ENCODE results near the gene ZSCAN23.

ZSCAN23 gene

GRCh38 chr6:28399350-28400121, 43.8 kb downstream of the ZSCAN23 start, which contains the start of gene ZSCAN12 (continued):
- TF ChIP-seq ZFP69B (tag by site-specific recombination; IDR thresholded peaks at IDR 0.05) = peak; percentile 73
- peak; percentile 67; the same call in 1 of the 2 replicates for TF ChIP-seq ZNF558 (tag by site-specific recombination; IDR thresholded peaks at IDR 0.05)
- TF ChIP-seq KLF17 (tag by site-specific recombination; IDR thresholded peaks at IDR 0.05) = peak; percentile 91
- no peak for TF ChIP-seq ZNF645 (tag by site-specific recombination; IDR thresholded peaks at IDR 0.05)
- no peak; the same call in 1 of the 2 replicates for TF ChIP-seq YY2 (tag by site-specific recombination; IDR thresholded peaks at IDR 0.05)
- no peak for TF ChIP-seq ZNF510 (tag by site-specific recombination; IDR thresholded peaks at IDR 0.05; ENCODE audit: insufficient replicate concordance)
- no peak for TF ChIP-seq HOXA7 (CRISPR knock-in tag; IDR thresholded peaks at IDR 0.05; ENCODE audit: borderline replicate concordance)
- TF ChIP-seq ZSCAN23 (tag by site-specific recombination; IDR thresholded peaks at IDR 0.05) = peak; percentile 68; the same call in 1 of the 2 replicates
- TF ChIP-seq ZSCAN4 (tag by site-specific recombination; IDR thresholded peaks at IDR 0.05) = peak; percentile 30; the same call in 1 of the 2 replicates
- no peak for TF ChIP-seq ZNF302 (tag by site-specific recombination; IDR thresholded peaks at IDR 0.05; ENCODE audit: low read depth)
- TF ChIP-seq ZNF239 (tag by site-specific recombination; IDR thresholded peaks at IDR 0.05) = no peak
- peak; percentile 98 for TF ChIP-seq ZNF639 (tag by site-specific recombination; IDR thresholded peaks at IDR 0.05)
- no peak for TF ChIP-seq ZNF274 (IDR thresholded peaks at IDR 0.05; ENCODE audit: low read length)
- TF ChIP-seq ZNF274 (tag by site-specific recombination; IDR thresholded peaks at IDR 0.05; ENCODE audit: borderline replicate concordance) = no peak
- TF ChIP-seq ZXDB (tag by site-specific recombination; IDR thresholded peaks at IDR 0.05) = peak; percentile 88
- TF ChIP-seq ZNF211 (tag by site-specific recombination; IDR thresholded peaks at IDR 0.05; ENCODE audit: low read depth) = no peak
- TF ChIP-seq ZBTB49 (tag by site-specific recombination; IDR thresholded peaks at IDR 0.05; ENCODE audit: low read depth) = no peak
- peak; percentile 46; the same call in 1 of the 2 replicates for TF ChIP-seq BCL11A (tag by site-specific recombination; IDR thresholded peaks at IDR 0.05; ENCODE audit: low read depth)
- peak; percentile 74 for TF ChIP-seq ZNF394 (tag by site-specific recombination; IDR thresholded peaks at IDR 0.05; ENCODE audit: borderline replicate concordance)
- peak; percentile 79; the same call in 1 of the 2 replicates for TF ChIP-seq INSM2 (tag by site-specific recombination; IDR thresholded peaks at IDR 0.05)
- no peak for TF ChIP-seq ZNF624 (tag by site-specific recombination; IDR thresholded peaks at IDR 0.05)
- TF ChIP-seq ZBTB8A (tag by site-specific recombination; IDR thresholded peaks at IDR 0.05) = peak; percentile 85
- TF ChIP-seq GLIS2 (tag by site-specific recombination; IDR thresholded peaks at IDR 0.05) = peak; percentile 98
- no peak for TF ChIP-seq GLI2 (tag by site-specific recombination; IDR thresholded peaks at IDR 0.05; ENCODE audit: borderline replicate concordance, low read depth)
- TF ChIP-seq ZNF157 (tag by site-specific recombination; IDR thresholded peaks at IDR 0.05) = no peak
- no peak for TF ChIP-seq ZNF488 (tag by site-specific recombination; IDR thresholded peaks at IDR 0.05)
- TF ChIP-seq OSR2 (tag by site-specific recombination; IDR thresholded peaks at IDR 0.05) = no peak
- peak; percentile 57 for TF ChIP-seq SETDB1 (IDR thresholded peaks at IDR 0.05; ENCODE audit: insufficient read length, low read length)
- TF ChIP-seq ZNF214 (tag by site-specific recombination; IDR thresholded peaks at IDR 0.05; ENCODE audit: borderline replicate concordance) = no peak
- peak; percentile 91 for TF ChIP-seq ZSCAN30 (tag by site-specific recombination; IDR thresholded peaks at IDR 0.05)
